Measurements from ENCODE around the gene PTGES3L.
A peak's percentile ranks its signal among the peaks of the same experiment; 100 is the strongest.

The PTGES3L gene

GRCh38 chr17:42979511-42980273 is at the start of gene PTGES3L:
PTGES3L (minus strand) TSS chr17:42980080; CDS start chr17:42980053, 27 bp downstream.
- DNase-seq (ENCODE audit: low spot score): no peak

GRCh38 chr17:43028221-43028861 is 48.5 kb upstream of the PTGES3L start:
- no peak for DNase-seq (ENCODE audit: low spot score)

DNA sequence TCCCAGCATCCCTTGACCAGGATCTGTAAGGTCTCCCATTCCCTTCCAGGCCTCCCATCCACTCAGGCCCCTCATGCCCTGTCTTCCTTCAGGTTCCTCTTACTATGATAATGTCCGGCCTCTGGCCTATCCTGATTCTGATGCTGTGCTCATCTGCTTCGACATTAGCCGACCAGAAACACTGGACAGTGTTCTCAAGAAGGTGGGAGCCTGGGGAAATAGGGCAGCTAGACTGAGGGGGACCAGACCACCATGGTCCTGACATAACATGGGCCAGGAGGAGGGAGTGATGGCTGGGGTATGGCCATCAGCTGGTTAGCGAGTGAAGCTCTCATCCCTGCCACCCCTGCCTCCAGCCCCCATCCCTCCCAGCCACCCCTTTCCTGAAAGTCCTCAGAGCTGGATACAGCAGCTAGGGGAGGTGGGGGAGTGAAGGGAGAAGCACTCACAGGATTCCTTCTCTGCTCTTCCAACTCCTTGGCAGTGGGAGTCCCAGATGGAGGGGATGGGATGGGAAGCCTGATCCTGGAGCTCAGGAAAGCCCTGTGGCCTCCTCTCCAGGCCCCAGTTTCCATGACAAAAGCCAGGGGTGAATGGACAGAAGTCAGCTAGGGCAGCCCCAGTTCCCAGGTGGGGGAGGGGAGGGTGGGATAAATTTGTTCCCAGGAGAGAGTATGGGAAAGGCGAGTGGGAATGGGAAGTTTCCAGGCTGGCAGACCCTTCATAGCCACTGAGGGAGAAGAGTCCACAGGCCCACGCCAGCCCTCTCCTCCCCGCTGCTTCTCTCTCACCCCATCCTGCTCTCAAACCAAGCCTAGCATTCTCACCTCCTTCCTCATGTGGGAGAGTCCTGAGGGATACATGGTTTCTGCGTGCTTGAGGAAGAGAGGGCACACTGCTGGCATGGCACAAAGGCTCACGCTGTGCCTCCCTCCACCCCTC is 47.5 kb upstream of the PTGES3L start:
- DNase-seq (ENCODE audit: low spot score): no peak

GRCh38 chr17:43026595-43026994 is 46.7 kb upstream of the PTGES3L start:
- no peak for DNase-seq (ENCODE audit: low spot score)

DNA sequence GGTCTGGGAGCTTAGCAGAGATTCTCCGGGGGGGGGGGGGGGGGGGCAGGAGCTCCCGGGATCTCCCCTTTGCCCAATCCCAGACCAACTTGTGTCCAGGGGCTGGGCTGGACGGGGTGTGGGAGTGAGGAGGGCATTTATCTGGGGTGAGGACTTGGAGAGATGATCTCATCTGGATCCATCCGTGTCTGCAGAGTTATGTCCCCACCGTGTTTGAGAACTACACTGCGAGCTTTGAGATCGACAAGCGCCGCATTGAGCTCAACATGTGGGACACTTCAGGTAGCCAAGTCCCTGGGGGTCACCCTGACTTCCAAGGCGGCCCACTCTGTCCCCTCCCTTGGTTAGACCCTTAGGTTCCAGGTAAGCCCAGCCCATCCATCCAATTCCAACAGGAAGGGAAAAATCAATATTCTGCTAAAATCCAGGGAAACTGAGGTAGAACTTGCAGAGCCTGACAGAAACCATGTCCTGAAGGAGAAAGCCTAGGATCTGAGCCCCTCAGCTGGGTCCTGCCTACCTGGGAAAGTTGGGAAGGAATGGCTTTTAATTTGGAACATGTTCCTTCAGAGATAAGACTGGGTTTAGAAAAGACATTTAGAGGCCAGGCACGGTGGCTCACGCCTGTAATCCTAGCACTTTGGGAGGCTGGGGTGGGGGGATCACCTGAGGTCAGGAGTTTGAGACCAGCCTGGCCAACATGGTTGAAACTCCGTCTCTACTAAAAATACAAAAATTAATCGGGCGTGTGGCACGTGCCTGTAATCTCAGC is 46.1 kb upstream of the PTGES3L start:
- no peak for DNase-seq (ENCODE audit: low spot score)

DNA sequence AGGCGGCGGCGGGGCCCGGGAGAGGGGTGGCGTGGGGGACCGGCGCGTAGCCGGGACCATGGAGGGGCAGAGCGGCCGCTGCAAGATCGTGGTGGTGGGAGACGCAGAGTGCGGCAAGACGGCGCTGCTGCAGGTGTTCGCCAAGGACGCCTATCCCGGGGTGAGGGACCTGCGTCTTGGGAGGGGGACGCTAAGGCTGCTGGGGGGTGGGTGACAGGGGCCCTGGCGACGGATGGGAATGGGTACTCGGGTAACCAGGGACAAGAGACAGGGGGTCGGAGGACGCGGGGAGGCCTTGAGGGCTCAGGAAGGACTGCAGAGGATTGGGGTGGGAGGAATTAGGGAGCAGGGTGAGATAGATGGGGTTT is 45.4 kb upstream of the PTGES3L start:
- DNase-seq (ENCODE audit: low spot score): no peak

DNA sequence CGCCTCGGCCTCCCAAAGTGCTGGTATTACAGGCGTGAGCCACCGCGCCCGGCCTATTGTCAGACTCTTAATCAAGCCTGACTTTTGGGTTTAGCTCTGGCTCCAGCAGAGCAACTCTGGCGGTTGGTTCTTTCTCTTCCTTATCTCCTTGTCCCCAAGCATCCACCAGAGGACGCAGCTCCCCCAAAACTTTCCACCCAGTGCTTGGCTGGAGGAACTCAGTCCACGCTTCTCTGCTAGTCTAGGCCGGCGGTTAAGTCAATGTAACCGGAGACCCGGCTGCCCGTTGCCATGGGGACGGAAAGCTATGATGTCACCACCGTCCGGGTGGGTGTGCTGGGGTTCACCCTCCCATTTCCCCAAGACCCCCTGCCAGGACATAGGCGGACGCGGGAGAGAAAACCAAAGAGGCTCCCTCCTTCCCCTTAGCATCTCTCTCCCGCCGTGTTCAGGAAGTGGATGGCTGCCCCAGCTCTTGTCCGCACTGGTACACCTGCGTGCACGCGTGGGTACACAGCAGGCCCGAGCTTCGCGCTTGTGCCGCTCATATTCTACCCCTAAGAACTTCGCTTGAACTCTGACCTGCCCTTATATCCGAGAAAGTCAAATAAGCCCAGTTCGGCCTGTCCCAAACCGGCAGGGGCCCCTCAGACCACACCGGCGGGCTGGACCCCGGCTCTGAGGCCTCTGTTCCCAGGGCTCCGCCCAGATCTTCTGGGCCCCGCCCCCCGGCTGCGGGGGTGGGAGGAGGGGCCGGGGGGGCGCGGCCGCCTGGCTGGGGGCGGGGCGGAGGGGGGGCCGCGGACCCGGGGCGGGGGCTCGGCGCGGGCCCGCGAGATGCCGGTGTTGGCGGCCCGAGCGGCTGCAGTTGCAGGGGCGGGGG is 44.8 kb upstream of the PTGES3L start, which contains the start of gene RND2:
RND2 (plus strand) TSS at position 825 of the 883 bp plus-strand sequence. CDS start 117 bp downstream, outside the sequence.
- DNase-seq (ENCODE audit: low spot score): peak; percentile 61

DNA sequence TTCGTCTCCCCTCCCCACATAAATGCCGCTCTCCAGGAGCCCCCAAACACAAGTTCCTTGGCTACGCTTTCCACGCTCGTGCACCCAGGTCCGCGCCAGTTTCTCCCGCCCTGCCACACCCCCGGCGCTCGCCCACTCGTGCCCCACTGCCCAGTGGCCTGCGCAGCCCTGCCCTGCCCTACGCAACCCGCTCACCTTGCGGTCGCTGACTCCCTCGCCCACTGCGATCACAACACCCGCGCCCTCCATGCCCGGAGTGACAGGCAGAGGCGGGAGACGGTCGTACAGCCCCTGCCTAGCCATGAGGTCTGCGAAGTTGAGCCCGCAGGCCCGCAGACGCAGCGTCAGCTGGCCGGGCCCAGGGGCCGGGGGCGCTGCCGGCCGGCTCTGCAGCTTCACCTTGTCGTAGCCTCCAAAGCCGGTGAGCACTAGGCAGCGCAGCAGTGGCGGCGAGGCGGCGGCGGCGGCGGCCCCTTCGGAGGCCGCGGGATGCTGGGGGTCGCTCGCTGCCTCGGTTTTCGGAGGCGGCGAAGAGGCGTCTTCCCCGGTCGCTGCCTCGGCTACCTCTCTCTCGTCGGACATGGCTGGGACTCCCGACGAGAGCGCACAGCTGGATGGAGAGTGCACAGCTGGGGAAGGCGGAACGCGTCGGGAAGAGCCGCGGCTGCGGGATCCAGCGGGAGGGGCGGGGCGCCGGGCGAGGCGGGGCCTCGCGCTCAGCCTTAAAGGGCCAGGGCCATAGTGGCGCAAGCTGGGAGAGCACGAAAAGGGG is 42.0 kb upstream of the PTGES3L start, which contains the start of gene VAT1:
VAT1 (minus strand) TSS at position 645 of the 772 bp plus-strand sequence; CDS start at position 582, 63 bp downstream.
- DNase-seq (ENCODE audit: low spot score): peak; percentile 63

GRCh38 chr17:43020789-43021740 is 41.2 kb upstream of the PTGES3L start:
- no peak for DNase-seq (ENCODE audit: low spot score)

GRCh38 chr17:43020030-43020621 is 40.2 kb upstream of the PTGES3L start:
- no peak for DNase-seq (ENCODE audit: low spot score)

GRCh38 chr17:43019418-43019817 is 39.5 kb upstream of the PTGES3L start:
- no peak for DNase-seq (ENCODE audit: low spot score)

- DNase-seq (ENCODE audit: low spot score): no peak
Measured at GRCh38 chr17:43018932-43019331, 39.1 kb upstream of the PTGES3L start.

- DNase-seq (ENCODE audit: low spot score): no peak
Measured at GRCh38 chr17:43018008-43018853, 38.4 kb upstream of the PTGES3L start.

- no peak for DNase-seq (ENCODE audit: low spot score)
Measured at GRCh38 chr17:43016216-43016615, 36.3 kb upstream of the PTGES3L start.

- no peak for DNase-seq (ENCODE audit: low spot score)
Measured at GRCh38 chr17:43015579-43015978, 35.7 kb upstream of the PTGES3L start.

- DNase-seq (ENCODE audit: low spot score): no peak
Measured at GRCh38 chr17:43014649-43015542, 35.0 kb upstream of the PTGES3L start.
